Prostate gland (tissue), 1 donor: ENCODE results near the gene APOF.
A peak's percentile ranks its signal among the peaks of the same experiment; 100 is the strongest.

Experiments
- POLR2A ChIP-seq: fragments of 450-650 bp; IDR thresholded peaks from one replicate; pipeline ENCODE4 v1.6.1; 2016; ENCODE audit warnings: antibody characterized with exemption, mild to moderate bottlenecking
- POLR2AphosphoS5 ChIP-seq: sonication (generic); formaldehyde crosslinking; IDR thresholded peaks from one replicate; pipeline ENCODE4 v1.6.1; 2017; ENCODE audit warnings: antibody characterized with exemption

- TF ChIP-seq POLR2AphosphoS5 (no peak), POLR2A (peak; percentile 12)
Observed at GRCh38 chr12:56338308-56339157, 24.1 kb downstream of the APOF start, which contains the start of gene IL23A.
